Measurements from ENCODE around the gene RAB9A.
"Not testable (repeated sequence)": the region's sequence is repeated elsewhere in the genome, so short reads cannot be mapped to it uniquely, and the experiment has no call there.

Gene RAB9A, protein sequence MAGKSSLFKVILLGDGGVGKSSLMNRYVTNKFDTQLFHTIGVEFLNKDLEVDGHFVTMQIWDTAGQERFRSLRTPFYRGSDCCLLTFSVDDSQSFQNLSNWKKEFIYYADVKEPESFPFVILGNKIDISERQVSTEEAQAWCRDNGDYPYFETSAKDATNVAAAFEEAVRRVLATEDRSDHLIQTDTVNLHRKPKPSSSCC
- total RNA-seq: 15.6 to 23.7 (median 19.2) reads per million in 3 donors

DNA sequence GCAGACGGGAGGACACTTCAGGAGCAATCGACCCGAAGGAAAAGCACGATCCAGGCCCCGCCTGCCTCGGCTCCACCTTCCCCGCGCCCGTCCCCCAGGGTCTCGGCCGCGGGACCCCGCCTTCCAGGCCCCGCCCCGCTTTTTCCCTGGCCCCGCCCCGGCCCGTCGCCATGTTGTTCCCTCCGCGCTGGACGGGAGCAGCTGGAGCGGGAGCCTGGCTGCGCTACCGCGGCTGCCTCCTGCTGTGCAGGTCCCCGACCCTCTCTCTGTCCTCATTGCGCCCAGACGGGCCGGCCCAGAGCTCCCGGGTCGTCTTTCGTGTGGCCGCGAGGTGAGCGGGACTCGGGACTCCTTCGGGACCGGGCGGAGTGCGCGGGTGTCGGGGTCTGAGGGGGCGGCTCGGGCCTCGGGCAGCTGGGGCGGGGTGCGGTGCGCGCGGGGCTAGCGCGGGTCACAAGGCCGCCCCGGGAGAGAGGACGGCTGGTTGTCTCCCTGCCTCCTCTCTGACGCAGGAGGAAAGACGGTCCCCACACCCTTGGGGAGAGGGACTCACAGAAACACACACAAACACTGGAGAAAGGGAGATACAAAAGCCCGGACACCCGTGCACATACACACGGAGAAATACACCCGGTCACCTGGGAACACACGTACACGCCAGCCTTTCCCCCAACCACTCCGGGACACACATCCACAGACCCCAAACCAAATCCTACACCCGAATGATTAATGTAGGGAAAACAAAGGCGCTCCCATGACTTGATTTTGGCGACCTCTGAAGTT lies at the start of gene RAB9A:
Gene RAB9A, plus strand, starts transcription at position 171 of the 783 bp plus-strand sequence. CDS start 19,619 bp downstream, outside the sequence.
- Histone ChIP-seq H3K36me3 (ENCODE audit: control insufficient read depth, insufficient read depth, low read length) (no peaks in the 10 kb centered on the region), H3K4me1 (ENCODE audit: control insufficient read depth, insufficient read depth, low read length, poor library complexity, severe bottlenecking) (peaks cover 3% of the 10 kb centered on the region), H3K27ac (ENCODE audit: insufficient read depth, low read length, poor library complexity, severe bottlenecking) (peak within 1 kb of the TSS; percentile 92), H3K27me3 (replicated peaks; ENCODE audit: control insufficient read depth, insufficient read depth, low read length, poor library complexity, severe bottlenecking) (no peaks in the 10 kb centered on the region), H3K4me3 (ENCODE audit: insufficient read depth, low read depth, low read length, poor library complexity, severe bottlenecking) (peak within 1 kb of the TSS; percentile 88), H3K9me3 (ENCODE audit: control insufficient read depth, low read length) (no peaks in the 10 kb centered on the region)
- DNase-seq: peak; percentile 70 to 78 (median 74)

DNA sequence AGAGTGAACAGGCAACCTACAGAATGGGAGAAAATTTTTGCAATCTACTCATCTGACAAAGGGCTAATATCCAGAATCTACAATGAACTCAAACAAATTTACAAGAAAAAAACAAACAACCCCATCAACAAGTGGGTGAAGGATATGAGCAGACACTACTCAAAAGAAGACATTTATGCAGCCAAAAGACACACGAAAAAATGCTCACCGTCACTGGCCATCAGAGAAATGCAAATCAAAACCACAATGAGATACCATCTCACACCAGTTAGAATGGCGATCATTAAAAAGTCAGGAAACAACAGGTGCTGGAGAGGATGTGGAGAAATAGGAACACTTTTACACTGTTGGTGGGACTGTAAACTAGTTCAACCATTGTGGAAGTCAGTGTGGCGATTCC lies 47.2 kb upstream of the RAB9A start:
- H3K27me3 ChIP-seq (replicated peaks; ENCODE audit: control insufficient read depth, insufficient read depth, low read length, poor library complexity, severe bottlenecking); DNase-seq; H3K9me3 ChIP-seq (ENCODE audit: control insufficient read depth, low read length); H3K27ac ChIP-seq (ENCODE audit: insufficient read depth, low read length, poor library complexity, severe bottlenecking); H3K4me3 ChIP-seq (ENCODE audit: insufficient read depth, low read depth, low read length, poor library complexity, severe bottlenecking); H3K4me1 ChIP-seq (ENCODE audit: control insufficient read depth, insufficient read depth, low read length, poor library complexity, severe bottlenecking); H3K36me3 ChIP-seq (ENCODE audit: control insufficient read depth, insufficient read depth, low read length): not testable (repeated sequence)

DNA sequence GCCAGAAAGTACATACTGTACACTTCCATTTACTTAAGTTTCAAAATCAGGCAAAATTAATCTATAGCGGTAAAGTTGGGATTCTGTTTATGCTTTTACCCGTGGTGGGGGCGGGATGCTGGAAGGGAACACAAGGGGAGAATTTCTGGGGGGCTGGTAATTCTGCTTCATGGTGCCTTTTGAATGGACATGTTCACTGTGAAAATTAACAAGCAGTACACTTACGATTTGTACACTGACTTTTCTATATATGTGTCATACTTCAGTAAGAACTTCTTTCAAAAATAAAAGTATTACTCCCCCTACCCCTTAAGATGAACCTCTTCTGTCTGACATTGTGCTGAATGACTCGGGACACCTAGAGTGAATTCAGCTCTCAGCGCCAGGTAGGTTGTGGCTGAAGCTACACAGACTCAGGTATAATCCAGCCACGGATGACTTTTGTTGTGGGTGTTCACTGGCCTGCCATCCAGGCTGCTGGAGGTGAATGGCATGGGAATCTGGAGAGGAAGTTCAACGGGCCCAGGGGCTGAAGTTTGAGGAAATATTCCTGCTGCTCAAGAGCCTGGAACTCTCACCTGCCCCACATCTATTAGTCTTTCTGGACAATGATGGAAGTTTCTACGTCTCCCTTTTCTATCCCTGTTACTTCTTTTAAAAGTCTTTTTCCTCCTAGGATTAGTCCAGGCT lies 43.3 kb upstream of the RAB9A start:
- no peaks in the 10 kb centered on the region for H3K4me1 ChIP-seq (ENCODE audit: control insufficient read depth, insufficient read depth, low read length, poor library complexity, severe bottlenecking)

DNA sequence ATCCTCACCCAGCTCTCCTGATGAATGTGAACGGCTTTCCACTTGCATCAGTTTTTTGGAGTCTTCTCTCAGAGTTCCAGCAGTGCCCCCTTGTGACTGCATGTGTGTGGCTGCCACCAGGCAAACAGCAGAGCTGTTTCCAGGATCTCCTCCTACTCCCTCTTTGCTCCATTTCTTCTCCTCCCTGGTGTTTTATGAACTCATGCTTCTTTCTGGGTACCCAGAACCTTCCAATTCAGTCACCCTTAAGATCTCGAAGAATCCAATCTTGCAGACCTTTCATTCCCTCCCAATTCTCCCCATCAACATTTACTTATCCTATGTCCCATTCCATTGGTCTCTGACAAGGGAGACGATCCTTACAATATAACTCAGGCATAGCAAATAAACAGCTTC lies 42.8 kb upstream of the RAB9A start:
- Histone ChIP-seq H3K9me3 (ENCODE audit: control insufficient read depth, low read length) (no peaks in the 10 kb centered on the region), H3K27me3 (replicated peaks; ENCODE audit: control insufficient read depth, insufficient read depth, low read length, poor library complexity, severe bottlenecking) (no peaks in the 10 kb centered on the region), H3K27ac (ENCODE audit: insufficient read depth, low read length, poor library complexity, severe bottlenecking) (no peak overlapping the region), H3K4me3 (ENCODE audit: insufficient read depth, low read depth, low read length, poor library complexity, severe bottlenecking) (no peak overlapping the region), H3K36me3 (ENCODE audit: control insufficient read depth, insufficient read depth, low read length) (no peaks in the 10 kb centered on the region), H3K4me1 (ENCODE audit: control insufficient read depth, insufficient read depth, low read length, poor library complexity, severe bottlenecking) (no peaks in the 10 kb centered on the region)
- no peak for DNase-seq

More for the DNA sequence above, 43.3 kb upstream of the RAB9A start:
- Histone ChIP-seq H3K36me3 (ENCODE audit: control insufficient read depth, insufficient read depth, low read length) (no peaks in the 10 kb centered on the region), H3K27me3 (replicated peaks; ENCODE audit: control insufficient read depth, insufficient read depth, low read length, poor library complexity, severe bottlenecking) (no peaks in the 10 kb centered on the region), H3K4me3 (ENCODE audit: insufficient read depth, low read depth, low read length, poor library complexity, severe bottlenecking) (no peak overlapping the region), H3K27ac (ENCODE audit: insufficient read depth, low read length, poor library complexity, severe bottlenecking) (no peak overlapping the region), H3K9me3 (ENCODE audit: control insufficient read depth, low read length) (no peaks in the 10 kb centered on the region)
- DNase-seq: no peak

DNA sequence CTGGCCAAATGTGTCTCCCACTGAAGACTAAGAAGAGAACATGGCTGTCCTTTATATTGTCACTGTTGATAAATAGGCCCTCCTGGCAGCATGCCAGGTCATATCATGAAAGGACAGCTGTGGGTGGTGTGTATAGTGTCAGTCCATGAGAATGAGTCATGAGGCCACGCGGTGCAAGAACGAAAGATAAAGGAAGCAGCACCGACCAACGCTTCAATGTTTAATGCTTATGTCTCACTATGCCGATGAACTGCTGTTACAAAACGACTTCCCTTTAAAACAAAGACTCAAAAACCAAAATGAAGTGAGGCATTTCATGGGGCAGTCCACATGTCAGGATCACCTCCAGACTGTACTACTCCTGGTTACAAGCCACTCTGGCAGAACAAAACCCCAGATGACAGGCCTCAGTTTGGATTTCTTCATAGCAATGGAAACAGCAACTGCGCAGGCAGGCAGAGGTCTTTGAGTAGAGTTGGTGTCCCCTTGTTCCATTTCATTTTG lies 41.2 kb upstream of the RAB9A start:
- no peaks in the 10 kb centered on the region for H3K27me3 ChIP-seq (replicated peaks; ENCODE audit: control insufficient read depth, insufficient read depth, low read length, poor library complexity, severe bottlenecking)
- no peak overlapping the region for H3K27ac ChIP-seq (ENCODE audit: insufficient read depth, low read length, poor library complexity, severe bottlenecking)
- H3K36me3 ChIP-seq (ENCODE audit: control insufficient read depth, insufficient read depth, low read length): no peaks in the 10 kb centered on the region
- no peaks in the 10 kb centered on the region for H3K9me3 ChIP-seq (ENCODE audit: control insufficient read depth, low read length)
- DNase-seq: peak; percentile 51 to 56 (median 51)
- H3K4me1 ChIP-seq (ENCODE audit: control insufficient read depth, insufficient read depth, low read length, poor library complexity, severe bottlenecking): no peaks in the 10 kb centered on the region
- no peak overlapping the region for H3K4me3 ChIP-seq (ENCODE audit: insufficient read depth, low read depth, low read length, poor library complexity, severe bottlenecking)

DNA sequence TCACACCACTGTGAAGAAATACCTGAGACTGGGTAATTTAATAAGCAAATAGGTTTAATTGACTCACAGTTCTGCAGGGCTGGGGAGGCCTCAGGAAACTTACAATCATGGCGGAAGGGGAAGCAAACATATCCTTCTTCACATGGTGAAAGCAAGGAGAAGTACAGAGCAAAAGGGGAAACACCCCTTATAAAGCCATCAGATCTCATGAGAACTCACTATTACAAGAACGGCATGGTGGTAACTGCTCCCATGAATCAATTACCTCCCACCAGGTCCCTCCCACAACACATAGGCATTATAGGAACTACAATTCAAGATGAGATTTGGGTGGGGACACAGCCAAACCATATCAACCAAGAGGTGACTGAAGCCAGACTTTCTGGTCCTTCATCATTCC lies 40.6 kb upstream of the RAB9A start:
- not testable (repeated sequence) for DNase-seq; H3K9me3 ChIP-seq (ENCODE audit: control insufficient read depth, low read length); H3K27me3 ChIP-seq (replicated peaks; ENCODE audit: control insufficient read depth, insufficient read depth, low read length, poor library complexity, severe bottlenecking); H3K4me1 ChIP-seq (ENCODE audit: control insufficient read depth, insufficient read depth, low read length, poor library complexity, severe bottlenecking); H3K4me3 ChIP-seq (ENCODE audit: insufficient read depth, low read depth, low read length, poor library complexity, severe bottlenecking); H3K27ac ChIP-seq (ENCODE audit: insufficient read depth, low read length, poor library complexity, severe bottlenecking); H3K36me3 ChIP-seq (ENCODE audit: control insufficient read depth, insufficient read depth, low read length)

DNA sequence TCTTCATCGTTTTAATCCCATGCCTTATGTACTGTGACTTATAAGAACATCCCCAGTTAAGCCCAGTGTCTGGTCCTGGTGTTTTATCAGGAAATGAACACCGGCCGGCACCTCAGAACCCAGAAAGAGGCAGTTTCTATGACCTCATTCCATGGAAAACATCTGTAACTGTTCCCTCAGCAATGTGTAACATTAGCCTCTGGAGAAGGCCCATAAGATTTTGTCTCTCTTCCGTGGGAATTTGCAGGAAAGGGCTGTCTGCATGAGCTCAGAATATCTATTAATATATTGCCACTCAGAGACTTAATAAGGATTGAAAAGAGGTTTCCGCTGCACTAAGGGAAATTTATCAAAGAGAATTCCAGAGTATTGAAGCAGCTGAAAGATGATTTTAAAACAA lies 39.1 kb upstream of the RAB9A start:
- H3K9me3 ChIP-seq (ENCODE audit: control insufficient read depth, low read length): no peaks in the 10 kb centered on the region
- no peaks in the 10 kb centered on the region for H3K36me3 ChIP-seq (ENCODE audit: control insufficient read depth, insufficient read depth, low read length)
- H3K27me3 ChIP-seq (replicated peaks; ENCODE audit: control insufficient read depth, insufficient read depth, low read length, poor library complexity, severe bottlenecking): no peaks in the 10 kb centered on the region
- H3K4me1 ChIP-seq (ENCODE audit: control insufficient read depth, insufficient read depth, low read length, poor library complexity, severe bottlenecking): no peaks in the 10 kb centered on the region
- no peak overlapping the region for H3K27ac ChIP-seq (ENCODE audit: insufficient read depth, low read length, poor library complexity, severe bottlenecking)
- no peak for DNase-seq
- H3K4me3 ChIP-seq (ENCODE audit: insufficient read depth, low read depth, low read length, poor library complexity, severe bottlenecking): no peak overlapping the region

DNA sequence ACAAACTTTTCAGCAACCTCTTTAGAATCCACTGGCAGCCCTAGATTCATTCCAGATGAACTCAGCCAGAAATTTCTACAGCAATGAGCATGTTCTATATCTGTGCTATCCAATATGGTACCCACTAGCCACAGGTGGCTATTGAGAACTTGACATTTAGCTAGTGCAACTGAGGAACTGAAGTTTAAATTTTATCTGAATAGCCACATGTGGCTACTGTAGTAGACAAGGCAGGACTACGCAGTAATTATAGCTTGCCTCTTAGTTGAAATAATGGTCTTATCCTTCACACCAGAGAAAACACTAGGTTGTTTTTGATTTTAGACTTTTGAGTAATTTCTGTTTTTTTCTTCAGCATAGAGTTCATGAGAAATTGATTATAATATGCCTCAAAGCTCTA lies 38.6 kb upstream of the RAB9A start:
- Histone ChIP-seq H3K4me1 (ENCODE audit: control insufficient read depth, insufficient read depth, low read length, poor library complexity, severe bottlenecking) (no peaks in the 10 kb centered on the region), H3K36me3 (ENCODE audit: control insufficient read depth, insufficient read depth, low read length) (no peaks in the 10 kb centered on the region), H3K4me3 (ENCODE audit: insufficient read depth, low read depth, low read length, poor library complexity, severe bottlenecking) (no peak overlapping the region), H3K27ac (ENCODE audit: insufficient read depth, low read length, poor library complexity, severe bottlenecking) (no peak overlapping the region), H3K9me3 (ENCODE audit: control insufficient read depth, low read length) (no peaks in the 10 kb centered on the region), H3K27me3 (replicated peaks; ENCODE audit: control insufficient read depth, insufficient read depth, low read length, poor library complexity, severe bottlenecking) (no peaks in the 10 kb centered on the region)
- DNase-seq: no peak

DNA sequence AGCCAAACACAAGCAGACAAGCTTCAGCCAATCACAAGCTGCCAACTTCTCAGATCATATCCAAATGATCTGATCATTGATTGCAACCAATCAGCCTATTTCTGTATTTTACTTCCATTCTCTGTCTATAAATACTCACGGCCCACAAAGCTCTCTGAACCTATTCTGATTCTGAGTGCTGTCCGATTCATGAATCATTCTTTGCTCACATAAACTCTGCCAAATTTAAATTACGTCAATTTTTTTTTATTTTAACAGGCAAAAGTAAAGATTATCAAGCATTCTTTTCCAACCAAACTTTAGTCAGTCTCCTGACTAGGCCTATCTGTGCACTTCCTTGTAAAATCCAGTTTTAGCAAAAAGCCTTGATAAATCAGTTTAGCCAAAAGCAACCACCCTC lies 37.8 kb upstream of the RAB9A start:
- Histone ChIP-seq H3K9me3 (ENCODE audit: control insufficient read depth, low read length) (no peaks in the 10 kb centered on the region), H3K4me3 (ENCODE audit: insufficient read depth, low read depth, low read length, poor library complexity, severe bottlenecking) (no peak overlapping the region), H3K4me1 (ENCODE audit: control insufficient read depth, insufficient read depth, low read length, poor library complexity, severe bottlenecking) (no peaks in the 10 kb centered on the region), H3K36me3 (ENCODE audit: control insufficient read depth, insufficient read depth, low read length) (peaks cover 7% of the 10 kb centered on the region), H3K27ac (ENCODE audit: insufficient read depth, low read length, poor library complexity, severe bottlenecking) (no peak overlapping the region), H3K27me3 (replicated peaks; ENCODE audit: control insufficient read depth, insufficient read depth, low read length, poor library complexity, severe bottlenecking) (no peaks in the 10 kb centered on the region)
- no peak for DNase-seq
